Left ventricle myocardium inferior (tissue), 1 donor: ENCODE results near the gene ACTL8. TPM values are rescaled to one million over a fixed set of nuclear protein-coding genes. Genes with fewer than 3 reads are reported as not detected.
"Not testable (repeated sequence)": the region's sequence is repeated elsewhere in the genome, so short reads cannot be mapped to it uniquely, and the experiment has no call there.

Experiments used
- DNase-seq: peaks from one replicate; pipeline ENCODE4 v3.0.0-alpha.2; 2020
- H3K27ac ChIP-seq: fragments of 200-600 bp; replicated peaks from 2 replicates; pipeline ENCODE4 v1.8.0; 2021
- H3K27me3 ChIP-seq: fragments of 200-600 bp; 2 replicates; pipeline ENCODE4 v1.8.0; 2021; ENCODE audit warnings: low read depth
- H3K36me3 ChIP-seq: fragments of 200-600 bp; 2 replicates; pipeline ENCODE4 v1.8.0; 2021
- H3K4me1 ChIP-seq: fragments of 200-600 bp; 2 replicates; pipeline ENCODE4 v1.8.0; 2021
- H3K4me3 ChIP-seq: fragments of 200-600 bp; 2 replicates; pipeline ENCODE4 v1.8.0; 2021; ENCODE audit warnings: mild to moderate bottlenecking, moderate library complexity
- H3K9me3 ChIP-seq: fragments of 200-600 bp; replicated peaks from 2 replicates; pipeline ENCODE4 v1.8.0; 2021
- intact Hi-C: fragments of 100-400 bp; cut with micrococcal nuclease; formaldehyde crosslinking; loops from one replicate; pipeline ENCODE4 v1.11.0; 2022
- total RNA-seq: library from RNA; stranded (reverse); fragmentation: NEBNext Ultra II Directional; extraction: Animal tissue kit (Norgen Biotek cat#: 25700); gene quantifications from one replicate; pipeline ENCODE4 v1.2.1, GENCODE V29; 2021
- TF ChIP-seq, protein P1 (sequence below): fragments of 200-600 bp; IDR thresholded peaks from 2 replicates; pipeline ENCODE4 v1.8.0; 2021; ENCODE audit warnings: antibody characterized with exemption, mild to moderate bottlenecking, borderline replicate concordance
- donor health status: DM: no; HTN: yes; CAD: no; lungs with severe emphysema.

ACTL8 gene
- total RNA-seq, 1 donor from 2014 or later, result not detected

DNA sequence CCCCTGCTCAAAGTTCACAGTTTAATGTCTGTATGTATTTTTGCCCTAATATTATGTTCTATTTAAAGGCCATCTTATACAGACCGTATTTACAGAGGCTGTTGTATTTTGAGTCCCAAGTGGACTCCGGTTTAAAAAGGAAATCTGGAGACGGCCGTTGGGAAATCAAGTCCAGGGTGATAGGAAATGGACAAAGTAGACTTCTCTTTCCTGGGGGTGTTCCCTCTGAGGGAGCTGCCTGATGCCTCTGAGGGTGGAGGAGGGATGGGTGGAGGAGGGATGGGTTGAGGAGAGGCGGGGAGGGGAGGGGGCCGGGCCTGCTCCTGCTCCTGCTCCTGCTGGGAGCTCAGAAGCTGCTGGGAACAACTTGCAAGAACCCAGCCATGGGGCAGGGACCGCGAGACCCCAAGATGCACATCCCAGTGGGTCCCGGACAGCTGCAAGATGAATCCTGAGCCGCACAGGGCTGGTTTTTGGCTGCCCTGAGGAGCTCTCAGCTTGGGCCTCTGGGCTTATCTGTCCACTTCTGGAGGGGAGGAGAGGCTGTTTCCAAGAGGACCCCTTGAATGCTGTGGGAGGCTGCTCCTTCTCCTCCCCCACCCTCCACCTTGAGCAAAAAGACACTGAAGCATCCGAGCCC is 12.0 kb upstream of the ACTL8 start:
- no peaks in the 10 kb centered on the region for H3K36me3 ChIP-seq
- peaks cover 59% of the 10 kb centered on the region for H3K27me3 ChIP-seq
- peaks cover 9% of the 10 kb centered on the region for H3K4me1 ChIP-seq
- H3K27ac ChIP-seq, result no peak overlapping the region
- no peak overlapping the region for H3K4me3 ChIP-seq
- TF ChIP-seq, protein P1, sequence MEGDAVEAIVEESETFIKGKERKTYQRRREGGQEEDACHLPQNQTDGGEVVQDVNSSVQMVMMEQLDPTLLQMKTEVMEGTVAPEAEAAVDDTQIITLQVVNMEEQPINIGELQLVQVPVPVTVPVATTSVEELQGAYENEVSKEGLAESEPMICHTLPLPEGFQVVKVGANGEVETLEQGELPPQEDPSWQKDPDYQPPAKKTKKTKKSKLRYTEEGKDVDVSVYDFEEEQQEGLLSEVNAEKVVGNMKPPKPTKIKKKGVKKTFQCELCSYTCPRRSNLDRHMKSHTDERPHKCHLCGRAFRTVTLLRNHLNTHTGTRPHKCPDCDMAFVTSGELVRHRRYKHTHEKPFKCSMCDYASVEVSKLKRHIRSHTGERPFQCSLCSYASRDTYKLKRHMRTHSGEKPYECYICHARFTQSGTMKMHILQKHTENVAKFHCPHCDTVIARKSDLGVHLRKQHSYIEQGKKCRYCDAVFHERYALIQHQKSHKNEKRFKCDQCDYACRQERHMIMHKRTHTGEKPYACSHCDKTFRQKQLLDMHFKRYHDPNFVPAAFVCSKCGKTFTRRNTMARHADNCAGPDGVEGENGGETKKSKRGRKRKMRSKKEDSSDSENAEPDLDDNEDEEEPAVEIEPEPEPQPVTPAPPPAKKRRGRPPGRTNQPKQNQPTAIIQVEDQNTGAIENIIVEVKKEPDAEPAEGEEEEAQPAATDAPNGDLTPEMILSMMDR, result no peak
- intact Hi-C loops, result no loop called here
- no peak for DNase-seq
- H3K9me3 ChIP-seq, result no peaks in the 10 kb centered on the region

DNA sequence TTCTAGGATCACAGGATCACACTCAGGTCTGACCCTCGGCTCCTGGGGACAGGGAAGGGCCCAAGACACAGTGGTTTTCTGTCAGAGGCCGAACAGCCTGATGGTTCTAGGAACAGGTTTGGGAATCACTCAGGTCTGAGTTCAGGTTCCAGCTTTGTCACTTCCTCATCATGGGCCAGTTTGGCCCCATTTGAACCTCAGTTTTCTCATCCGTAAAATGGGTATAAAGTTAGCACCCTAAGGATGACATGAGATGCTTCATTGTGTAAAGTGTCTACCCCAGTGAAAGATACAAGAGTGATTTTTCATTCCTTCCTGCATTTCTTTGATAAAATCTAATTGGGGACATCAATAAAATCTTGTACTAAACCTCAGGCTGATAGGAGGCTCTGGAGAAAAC is 11.2 kb upstream of the ACTL8 start:
- TF ChIP-seq, protein P1, result no peak
- peaks cover 58% of the 10 kb centered on the region for H3K27me3 ChIP-seq
- no peaks in the 10 kb centered on the region for H3K9me3 ChIP-seq
- H3K4me1 ChIP-seq, result peaks cover 9% of the 10 kb centered on the region
- H3K4me3 ChIP-seq, result no peak overlapping the region
- no peak for DNase-seq
- no peak overlapping the region for H3K27ac ChIP-seq
- H3K36me3 ChIP-seq, result no peaks in the 10 kb centered on the region
- intact Hi-C loops, result no loop called here

DNA sequence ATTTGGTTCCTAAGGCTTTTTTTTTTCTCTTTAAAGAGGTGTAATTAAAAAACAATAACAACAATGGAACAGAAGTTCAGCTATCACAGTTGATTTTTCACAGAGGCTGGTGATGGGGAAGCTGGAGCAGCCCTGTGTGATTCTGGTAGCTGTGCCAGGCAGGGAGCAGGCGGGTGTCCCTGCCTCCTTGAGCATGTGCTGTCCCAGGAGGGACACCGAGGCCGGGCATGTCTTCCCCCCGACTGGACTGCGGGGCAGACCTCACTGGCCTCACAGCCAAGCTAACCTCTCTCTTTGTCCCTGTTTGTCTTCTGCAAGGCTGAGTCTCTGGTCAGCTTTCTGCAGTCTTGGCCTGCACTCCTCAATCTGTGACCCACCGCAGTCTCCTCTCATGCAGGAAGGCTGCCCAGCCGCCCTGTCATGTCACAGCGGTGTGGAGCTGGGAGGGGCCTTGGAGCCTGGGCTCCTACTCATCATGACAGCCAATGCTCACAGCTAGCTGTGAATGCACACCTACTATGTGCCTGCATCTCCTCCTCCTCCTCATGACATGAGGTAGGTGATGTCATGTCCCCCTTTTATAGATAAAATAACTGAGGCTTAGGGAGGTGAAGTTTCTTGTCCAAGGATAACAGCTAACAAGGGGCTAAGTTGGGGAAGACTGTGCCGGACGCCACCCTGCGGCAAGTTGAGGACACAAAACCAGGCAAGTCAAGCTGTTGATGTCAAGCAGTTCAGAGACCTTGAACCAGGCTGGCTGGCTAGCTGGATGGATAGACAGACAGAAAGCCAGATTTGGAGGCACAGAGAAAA is 10.3 kb upstream of the ACTL8 start:
- Histone ChIP-seq H3K4me3 (no peak overlapping the region), H3K27me3 (peaks cover 53% of the 10 kb centered on the region), H3K36me3 (no peaks in the 10 kb centered on the region), H3K9me3 (no peaks in the 10 kb centered on the region), H3K4me1 (peaks cover 9% of the 10 kb centered on the region), H3K27ac (no peak overlapping the region)
- intact Hi-C loops, result no loop called here
- TF ChIP-seq, protein P1, result no peak
- no peak for DNase-seq

DNA sequence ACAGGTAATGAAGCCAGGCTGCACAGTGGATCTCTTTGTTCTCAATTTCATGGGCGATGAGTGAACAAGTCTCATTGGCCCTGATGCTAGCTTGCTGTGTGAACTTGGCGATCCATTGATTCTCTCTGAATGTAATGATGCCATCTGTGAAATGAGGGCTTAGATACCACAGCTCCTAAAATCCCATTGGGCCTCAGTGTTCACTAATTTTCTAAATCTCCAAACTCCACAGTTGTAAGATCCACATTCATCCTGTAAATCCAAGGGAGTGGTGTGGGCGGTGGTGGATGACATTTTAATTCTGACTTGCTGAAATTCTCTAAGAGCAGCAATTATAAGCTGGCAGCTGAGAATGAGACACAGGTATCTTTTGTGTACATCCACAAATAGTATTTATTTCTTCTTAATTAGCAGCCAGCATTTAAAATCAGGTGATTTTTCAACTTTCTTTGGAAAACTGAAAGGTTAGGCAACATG is 9.6 kb upstream of the ACTL8 start:
- peaks cover 46% of the 10 kb centered on the region for H3K27me3 ChIP-seq
- H3K4me3 ChIP-seq, result no peak overlapping the region
- intact Hi-C loops, result no loop called here
- TF ChIP-seq, protein P1, result no peak
- no peak overlapping the region for H3K27ac ChIP-seq
- no peak for DNase-seq
- peaks cover 9% of the 10 kb centered on the region for H3K4me1 ChIP-seq
- no peaks in the 10 kb centered on the region for H3K36me3 ChIP-seq
- H3K9me3 ChIP-seq, result no peaks in the 10 kb centered on the region

DNA sequence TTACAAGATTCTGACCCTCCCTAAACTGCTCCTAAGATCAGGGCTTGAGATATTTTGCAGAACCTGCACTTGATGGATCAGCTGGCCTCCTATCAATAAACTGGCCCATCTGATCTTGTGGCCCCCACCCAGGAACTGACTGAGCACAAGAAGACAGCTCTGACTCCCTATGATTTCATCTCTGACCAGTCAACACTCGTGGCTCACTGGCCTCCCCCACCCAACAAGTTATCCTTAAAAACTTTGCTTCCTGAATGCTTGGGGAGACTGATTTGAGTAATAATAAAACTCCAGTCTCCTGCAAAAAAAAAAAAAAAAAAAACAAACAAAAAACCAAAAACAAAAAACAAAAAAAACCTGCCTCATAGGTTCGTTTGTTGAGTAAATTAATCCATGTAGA is 8.9 kb upstream of the ACTL8 start:
- H3K4me1 ChIP-seq, intact Hi-C loops, H3K36me3 ChIP-seq, DNase-seq, H3K27ac ChIP-seq, H3K4me3 ChIP-seq, H3K9me3 ChIP-seq: not testable (repeated sequence)
- peaks cover 39% of the 10 kb centered on the region for H3K27me3 ChIP-seq

DNA sequence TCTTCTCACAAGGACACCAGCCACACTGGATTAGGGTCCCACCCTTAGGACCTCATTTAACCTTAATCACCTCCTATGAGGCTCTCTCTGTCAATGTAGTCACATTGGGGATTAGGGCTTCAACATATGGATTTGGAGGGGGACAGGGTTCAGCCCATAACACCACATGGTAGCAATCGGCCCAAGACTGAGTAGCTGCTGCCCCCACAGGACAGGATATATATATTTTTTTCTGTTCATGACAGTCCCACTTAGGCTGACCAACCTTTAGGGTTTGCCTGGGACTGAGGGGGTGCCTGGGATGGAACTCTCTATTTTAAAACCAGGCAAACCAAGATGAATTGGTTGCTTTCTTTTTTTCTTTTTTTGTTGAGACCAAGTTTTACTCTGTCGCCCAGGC is 8.2 kb upstream of the ACTL8 start:
- TF ChIP-seq, protein P1, result no peak
- H3K27ac ChIP-seq, result no peak overlapping the region
- intact Hi-C loops, result no loop called here
- DNase-seq, result no peak
- H3K36me3 ChIP-seq, result no peaks in the 10 kb centered on the region
- peaks cover 32% of the 10 kb centered on the region for H3K27me3 ChIP-seq
- no peaks in the 10 kb centered on the region for H3K9me3 ChIP-seq
- peaks cover 9% of the 10 kb centered on the region for H3K4me1 ChIP-seq
- H3K4me3 ChIP-seq, result no peak overlapping the region
